NCI-H2171 (cell line): ENCODE measurements around the gene CHRNB1.

ENCODE experiments used
- DNase-seq: peaks from one replicate; lab custom pipeline; 2025; lab: John Stamatoyannopoulos, UW

CHRNB1 gene

GRCh38 chr17:7437950-7438614 lies 6.8 kb upstream of the CHRNB1 start:
- no peak for DNase-seq

- no peak for DNase-seq
Observed at GRCh38 chr17:7438656-7439460, 6.0 kb upstream of the CHRNB1 start.

GRCh38 chr17:7439462-7440112 lies 5.3 kb upstream of the CHRNB1 start, which contains the start of gene FGF11:
FGF11 (plus strand) TSS chr17:7439512; CDS start chr17:7439621, 109 bp downstream.
- DNase-seq: no peak

- DNase-seq: peak; percentile 42
Observed at GRCh38 chr17:7440113-7440833, 4.6 kb upstream of the CHRNB1 start.

GRCh38 chr17:7440834-7441195 lies 4.0 kb upstream of the CHRNB1 start:
- DNase-seq: no peak

- DNase-seq: no peak
Observed at GRCh38 chr17:7441266-7441665, 3.6 kb upstream of the CHRNB1 start.

- no peak for DNase-seq
Observed at GRCh38 chr17:7442142-7442541, 2.7 kb upstream of the CHRNB1 start.

GRCh38 chr17:7443499-7444485 lies 1.1 kb upstream of the CHRNB1 start:
- DNase-seq: no peak

- no peak for DNase-seq
Observed at GRCh38 chr17:7445619-7445968, 733 bp downstream of the CHRNB1 start.

- no peak for DNase-seq
Observed at GRCh38 chr17:7448461-7448860, 3.6 kb downstream of the CHRNB1 start.

- no peak for DNase-seq
Observed at GRCh38 chr17:7459961-7460545, 15.2 kb downstream of the CHRNB1 start.

- no peak for DNase-seq
Observed at GRCh38 chr17:7460850-7461660, 16.2 kb downstream of the CHRNB1 start.

GRCh38 chr17:7462474-7463371 lies 17.9 kb downstream of the CHRNB1 start:
- no peak for DNase-seq

- no peak for DNase-seq
Observed at GRCh38 chr17:7463372-7463846, 18.5 kb downstream of the CHRNB1 start.

- DNase-seq: no peak
Observed at GRCh38 chr17:7464081-7464480, 19.2 kb downstream of the CHRNB1 start.

- DNase-seq: no peak
Observed at GRCh38 chr17:7465597-7466275, 20.9 kb downstream of the CHRNB1 start.

- no peak for DNase-seq
Observed at GRCh38 chr17:7466318-7466638, 21.4 kb downstream of the CHRNB1 start.

- DNase-seq: no peak
Observed at GRCh38 chr17:7466639-7467341, 21.9 kb downstream of the CHRNB1 start.
